ENCODE data around the gene ODC1. TPM values are rescaled to one million over a fixed set of nuclear protein-coding genes. Genes with fewer than 3 reads are reported as not detected.

ODC1 gene
- total RNA-seq, 1 experiment from 2014 or later, result 46.6 TPM

- TF ChIP-seq USF2 (CRISPR knock-in tag; IDR thresholded peaks at IDR 0.05), result peak; percentile 72
- TF ChIP-seq ZNF121 (CRISPR knock-in tag; IDR thresholded peaks at IDR 0.05), result peak; percentile 69; the same call in 1 of the 2 replicates
- no peak for TF ChIP-seq PRRX2 (CRISPR knock-in tag; IDR thresholded peaks at IDR 0.05)
- TF ChIP-seq RORB (CRISPR knock-in tag; IDR thresholded peaks at IDR 0.05), result no peak
- TF ChIP-seq ZNF416 (CRISPR knock-in tag; IDR thresholded peaks at IDR 0.05), result no peak
- TF ChIP-seq TEAD1 (CRISPR knock-in tag; IDR thresholded peaks at IDR 0.05), result peak; percentile 98
- TF ChIP-seq ARID4B (CRISPR knock-in tag; IDR thresholded peaks at IDR 0.05; ENCODE audit: borderline replicate concordance), result peak; percentile 99
- TF ChIP-seq TP53 (CRISPR knock-in tag; IDR thresholded peaks at IDR 0.05), result peak; percentile 91; the same call in 1 of the 2 replicates
- no peak for TF ChIP-seq GTF2I (CRISPR knock-in tag; conservative IDR thresholded peaks at IDR 0.05)
- TF ChIP-seq ERG (CRISPR knock-in tag; IDR thresholded peaks at IDR 0.05), result no peak
- TF ChIP-seq HMGA2 (CRISPR knock-in tag; IDR thresholded peaks at IDR 0.05), result no peak
- peak; percentile 88 for TF ChIP-seq TEAD4 (CRISPR knock-in tag; IDR thresholded peaks at IDR 0.05)
- TF ChIP-seq ZNF396 (CRISPR knock-in tag; IDR thresholded peaks at IDR 0.05; ENCODE audit: borderline replicate concordance), result no peak
- TF ChIP-seq ZNF512 (CRISPR knock-in tag; IDR thresholded peaks at IDR 0.05; ENCODE audit: borderline replicate concordance), result 0 out of 2 replicates have a peak, but pooled peaks have one; percentile 52
- TF ChIP-seq FOXP1 (CRISPR knock-in tag; IDR thresholded peaks at IDR 0.05; ENCODE audit: borderline replicate concordance), result peak; percentile 99
- TF ChIP-seq ZNF219 (CRISPR knock-in tag; IDR thresholded peaks at IDR 0.05; ENCODE audit: borderline replicate concordance), result peak; percentile 77; the same call in 1 of the 2 replicates
- TF ChIP-seq ATF1 (CRISPR knock-in tag; IDR thresholded peaks at IDR 0.05), result peak; percentile 62; the same call in 1 of the 2 replicates
- peak; percentile 98 for TF ChIP-seq ZBTB43 (CRISPR knock-in tag; IDR thresholded peaks at IDR 0.05)
- TF ChIP-seq OVOL2 (CRISPR knock-in tag; IDR thresholded peaks at IDR 0.05; ENCODE audit: borderline replicate concordance), result no peak
- TF ChIP-seq NR3C1 (CRISPR knock-in tag; conservative IDR thresholded peaks at IDR 0.05; ENCODE audit: low read depth), result 0 out of 2 replicates have a peak, but pooled peaks have one; percentile 59
- peak; percentile 82; the same call in 1 of the 2 replicates for TF ChIP-seq ZNF281 (CRISPR knock-in tag; IDR thresholded peaks at IDR 0.05)
- TF ChIP-seq, protein P1, sequence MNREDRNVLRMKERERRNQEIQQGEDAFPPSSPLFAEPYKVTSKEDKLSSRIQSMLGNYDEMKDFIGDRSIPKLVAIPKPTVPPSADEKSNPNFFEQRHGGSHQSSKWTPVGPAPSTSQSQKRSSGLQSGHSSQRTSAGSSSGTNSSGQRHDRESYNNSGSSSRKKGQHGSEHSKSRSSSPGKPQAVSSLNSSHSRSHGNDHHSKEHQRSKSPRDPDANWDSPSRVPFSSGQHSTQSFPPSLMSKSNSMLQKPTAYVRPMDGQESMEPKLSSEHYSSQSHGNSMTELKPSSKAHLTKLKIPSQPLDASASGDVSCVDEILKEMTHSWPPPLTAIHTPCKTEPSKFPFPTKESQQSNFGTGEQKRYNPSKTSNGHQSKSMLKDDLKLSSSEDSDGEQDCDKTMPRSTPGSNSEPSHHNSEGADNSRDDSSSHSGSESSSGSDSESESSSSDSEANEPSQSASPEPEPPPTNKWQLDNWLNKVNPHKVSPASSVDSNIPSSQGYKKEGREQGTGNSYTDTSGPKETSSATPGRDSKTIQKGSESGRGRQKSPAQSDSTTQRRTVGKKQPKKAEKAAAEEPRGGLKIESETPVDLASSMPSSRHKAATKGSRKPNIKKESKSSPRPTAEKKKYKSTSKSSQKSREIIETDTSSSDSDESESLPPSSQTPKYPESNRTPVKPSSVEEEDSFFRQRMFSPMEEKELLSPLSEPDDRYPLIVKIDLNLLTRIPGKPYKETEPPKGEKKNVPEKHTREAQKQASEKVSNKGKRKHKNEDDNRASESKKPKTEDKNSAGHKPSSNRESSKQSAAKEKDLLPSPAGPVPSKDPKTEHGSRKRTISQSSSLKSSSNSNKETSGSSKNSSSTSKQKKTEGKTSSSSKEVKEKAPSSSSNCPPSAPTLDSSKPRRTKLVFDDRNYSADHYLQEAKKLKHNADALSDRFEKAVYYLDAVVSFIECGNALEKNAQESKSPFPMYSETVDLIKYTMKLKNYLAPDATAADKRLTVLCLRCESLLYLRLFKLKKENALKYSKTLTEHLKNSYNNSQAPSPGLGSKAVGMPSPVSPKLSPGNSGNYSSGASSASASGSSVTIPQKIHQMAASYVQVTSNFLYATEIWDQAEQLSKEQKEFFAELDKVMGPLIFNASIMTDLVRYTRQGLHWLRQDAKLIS (CRISPR knock-in tag; IDR thresholded peaks at IDR 0.05; ENCODE audit: borderline replicate concordance), result no peak
Observed at GRCh38 chr2:10448576-10449485, 704 bp upstream of the ODC1 start (continued).
